Renal cortical epithelial cell (primary cell): ENCODE results near the gene PAK4. TPM values are rescaled to one million over a fixed set of nuclear protein-coding genes. Genes with fewer than 3 reads are reported as not detected.
"Not testable (repeated sequence)": the region's sequence is repeated elsewhere in the genome, so short reads cannot be mapped to it uniquely, and the experiment has no call there.

ENCODE experiments used
- DNase-seq: peaks from one replicate; pipeline ENCODE4 v3.0.0-alpha.2; 2011; ENCODE audit warnings: low read depth
- total RNA-seq: library from RNA; depleted of rRNA; stranded (reverse); fragments of >200 nt; gene quantifications from 2 replicates; pipeline ENCODE4 v1.2.3, GENCODE V29; 2014

PAK4 gene
- total RNA-seq, 1 donor from 2014 or later, result 17.7 TPM

DNA sequence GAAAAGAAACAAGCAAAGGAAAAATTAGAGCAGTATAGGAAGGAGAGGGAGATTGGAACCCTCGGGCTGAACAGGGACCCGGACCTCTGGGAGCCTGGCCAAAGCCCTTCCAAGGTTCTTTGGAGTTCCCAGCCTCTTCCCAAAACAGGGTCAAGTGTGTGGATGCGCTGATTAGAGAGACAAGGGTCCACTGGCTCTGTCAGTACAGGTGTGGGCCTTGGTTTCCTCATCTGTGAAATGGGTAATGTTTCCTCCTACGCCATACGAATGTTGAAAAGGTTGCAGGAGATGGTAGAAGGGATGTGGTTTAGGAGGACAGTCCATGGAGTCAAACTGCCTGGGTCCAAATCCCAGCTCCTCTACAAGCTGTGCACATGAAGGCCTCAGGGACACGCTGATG is 80.5 kb downstream of the PAK4 start:
- no peak for DNase-seq

DNA sequence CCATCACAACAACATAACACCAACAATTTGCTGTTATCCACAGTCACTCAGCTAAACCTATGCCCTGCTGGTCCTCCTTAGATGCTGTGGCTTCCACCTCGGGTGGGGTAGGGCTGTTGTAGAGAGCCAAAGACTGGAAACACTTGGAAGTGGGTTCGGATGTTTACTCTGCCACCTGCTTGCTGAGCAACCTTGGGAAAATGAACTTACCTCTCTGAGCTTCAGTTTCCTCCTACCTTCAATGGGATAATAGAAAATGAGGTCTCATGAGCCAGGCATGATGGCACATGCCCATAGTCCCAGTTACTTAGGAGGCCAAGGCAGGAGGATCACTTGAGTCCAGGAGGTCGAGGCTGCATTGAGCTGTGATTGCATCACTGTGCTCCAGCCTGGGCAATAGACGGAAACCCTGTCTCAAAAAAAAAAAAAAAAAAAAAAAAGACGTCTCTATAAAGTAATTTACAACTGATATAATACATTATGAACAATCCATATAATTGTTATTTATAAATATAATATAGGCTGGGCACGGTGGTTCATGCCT is 81.8 kb downstream of the PAK4 start:
- DNase-seq, result no peak

DNA sequence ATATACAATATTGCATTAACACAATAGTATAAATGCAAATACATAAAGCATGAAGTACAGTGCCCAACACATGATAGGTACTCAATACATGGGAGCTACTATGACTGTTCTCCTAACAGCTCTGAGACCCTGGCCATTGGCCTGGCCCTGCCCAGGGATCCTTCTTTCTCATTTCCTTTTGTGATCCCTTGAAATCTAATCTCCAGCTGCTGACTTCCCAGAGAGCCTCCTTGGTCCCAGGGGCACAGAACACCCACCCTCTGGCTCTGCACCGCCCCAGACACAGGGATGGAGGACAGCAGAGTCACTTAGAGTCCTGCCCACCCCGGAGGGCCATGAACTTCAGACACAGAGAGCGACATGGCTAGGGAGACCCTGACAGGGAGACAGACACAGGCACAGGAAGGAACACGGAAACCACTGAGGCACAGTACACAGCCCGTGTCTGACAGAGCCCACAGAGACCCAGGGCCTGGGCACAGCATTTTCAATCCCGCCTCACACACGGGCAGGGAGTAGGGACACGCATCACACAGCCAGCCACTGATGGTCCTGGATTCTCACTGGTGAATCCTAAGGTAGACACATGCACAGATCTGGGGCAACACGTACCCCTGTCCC is 82.7 kb downstream of the PAK4 start:
- DNase-seq, result no peak

GRCh38 chr19:39209196-39209595 is 83.6 kb downstream of the PAK4 start:
- DNase-seq, result no peak

DNA sequence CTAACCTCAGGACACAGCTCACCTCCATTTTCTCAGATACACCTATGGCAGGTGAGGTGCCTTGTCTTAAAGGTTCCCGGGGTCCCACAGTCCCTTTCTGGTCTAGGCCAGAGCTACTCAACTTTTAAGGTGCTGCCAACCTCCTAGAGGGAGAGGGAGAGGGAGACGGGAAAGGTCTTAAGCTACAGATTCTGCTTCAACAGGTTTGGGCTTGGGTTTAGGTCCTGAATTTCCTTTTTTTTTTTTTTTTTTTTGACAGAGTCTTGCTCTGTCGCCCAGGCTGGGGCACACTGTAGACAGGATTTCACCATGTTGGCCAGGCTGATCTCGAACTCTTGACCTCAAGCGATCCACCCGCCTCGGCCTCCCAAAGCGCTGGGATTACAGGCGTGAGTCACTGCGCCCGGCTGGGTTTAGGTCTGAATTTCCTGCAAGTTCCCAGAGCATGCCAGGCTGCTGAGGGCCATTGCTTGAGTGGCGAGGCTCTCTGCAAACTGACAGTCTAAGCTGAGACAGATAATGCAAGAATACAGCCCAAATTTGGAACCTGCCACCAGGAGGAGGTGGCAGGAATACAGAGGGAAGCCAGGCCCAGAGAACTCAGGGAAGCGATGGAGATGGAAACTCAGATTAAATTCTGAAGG is 86.3 kb downstream of the PAK4 start:
- no peak for DNase-seq

GRCh38 chr19:39212375-39212742 is 86.8 kb downstream of the PAK4 start:
- no peak for DNase-seq

DNA sequence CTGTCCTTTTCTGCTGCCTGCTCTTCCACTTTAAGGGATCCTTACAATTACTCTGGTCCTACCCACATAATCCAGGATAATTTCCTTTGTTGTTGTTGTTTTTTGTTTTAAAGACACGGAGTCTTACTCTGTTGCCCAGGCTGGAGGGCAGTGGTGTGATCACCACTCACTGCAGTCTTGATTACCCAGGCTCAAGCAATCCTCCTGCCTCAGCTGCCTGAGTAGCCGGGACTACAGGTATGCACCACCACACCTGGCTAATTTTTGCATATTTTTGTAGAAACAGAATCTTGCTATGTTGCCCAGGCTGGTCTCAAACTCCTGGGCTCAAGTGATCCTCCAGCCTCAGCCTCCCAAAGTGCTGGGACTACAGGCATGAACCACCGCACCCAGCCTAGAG is 89.7 kb downstream of the PAK4 start:
- DNase-seq, result not testable (repeated sequence)

- no peak for DNase-seq
These were observed 91.5 kb downstream of the PAK4 start for GRCh38 chr19:39217094-39217493.

DNA sequence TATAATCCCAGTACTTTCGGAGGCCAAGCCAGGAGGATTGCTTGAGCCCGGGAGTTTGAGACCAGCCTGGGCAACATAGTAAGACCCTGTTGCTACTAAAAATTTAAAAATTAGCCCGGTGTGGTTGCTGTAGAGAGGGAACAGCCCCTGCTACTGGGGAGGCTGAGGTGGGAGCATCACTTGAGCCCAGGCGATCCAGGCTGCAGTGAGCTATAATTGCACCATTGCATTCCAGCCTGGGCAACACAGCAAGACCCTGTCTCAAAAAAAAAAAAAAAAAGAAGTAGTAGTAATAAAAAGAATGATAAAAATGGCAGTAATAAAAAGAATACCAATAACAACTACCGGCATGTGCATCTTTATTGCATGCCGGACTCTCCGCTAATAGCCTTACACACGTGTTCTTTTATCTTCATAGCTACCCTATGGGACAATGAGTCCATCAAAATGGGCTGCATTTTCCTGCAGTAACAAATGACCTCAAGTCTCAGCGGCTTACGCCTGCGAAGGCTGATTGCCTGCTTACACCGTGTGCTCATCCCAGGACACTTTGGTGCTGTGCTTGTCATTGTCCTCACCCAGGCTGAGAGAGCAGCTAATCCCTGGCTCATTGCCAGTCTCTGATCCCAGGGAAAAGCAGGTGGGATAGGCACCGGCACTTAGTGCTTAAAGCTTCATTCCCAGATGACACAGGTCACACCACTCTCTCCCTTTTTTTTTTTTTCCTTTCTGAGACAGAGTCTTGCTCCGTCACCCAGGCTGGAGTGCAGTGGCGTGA is 92.8 kb downstream of the PAK4 start:
- DNase-seq, result no peak

- DNase-seq, result not testable (repeated sequence)
These were observed 93.5 kb downstream of the PAK4 start for GRCh38 chr19:39219108-39219507.

DNA sequence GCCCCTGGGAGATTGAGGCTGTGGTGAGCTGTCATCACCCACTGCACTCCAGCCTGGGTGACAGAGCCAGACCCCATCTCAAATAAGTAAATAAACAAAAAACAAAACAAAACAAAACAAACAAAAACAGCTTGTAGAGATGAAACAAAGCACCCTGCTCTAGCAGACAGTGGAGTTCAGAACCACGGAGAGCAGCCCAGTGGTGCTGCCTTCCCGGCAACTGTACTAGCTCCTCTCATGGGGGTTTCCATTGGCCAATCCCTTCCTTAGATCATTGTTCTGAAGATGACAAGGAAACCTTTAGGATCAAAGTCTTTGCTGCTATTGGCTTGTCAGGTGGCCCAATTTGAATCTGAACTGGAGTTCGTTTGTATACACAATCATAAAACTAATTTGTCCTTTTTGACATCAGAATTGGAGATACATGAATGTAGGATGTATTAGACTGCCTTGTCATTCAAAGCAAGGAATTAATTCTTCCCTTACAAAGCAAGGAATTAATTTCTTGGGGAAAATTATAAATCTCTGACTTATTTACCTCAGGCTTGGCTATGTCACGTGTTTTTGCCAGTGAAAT is 98.2 kb downstream of the PAK4 start:
- peak; percentile 27 for DNase-seq

DNA sequence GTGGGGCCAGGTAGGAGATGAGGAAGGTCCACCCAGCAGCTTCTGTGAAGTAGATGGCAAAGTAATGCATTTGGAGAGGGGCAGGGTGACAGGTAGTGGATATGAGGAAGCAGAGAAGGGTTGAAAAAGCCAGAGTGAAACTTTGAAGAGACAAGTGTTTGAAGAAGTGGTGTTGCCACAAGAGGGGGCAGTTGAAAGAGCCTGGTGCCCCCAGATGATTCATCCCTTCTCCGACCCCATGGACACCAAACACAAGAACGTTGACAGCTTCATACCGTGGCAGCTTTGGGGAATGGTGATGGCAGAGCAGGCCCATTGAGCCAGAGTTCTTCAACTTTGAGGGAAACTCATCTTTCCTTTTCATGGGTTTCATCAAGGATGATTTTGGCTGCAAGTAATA is 99.3 kb downstream of the PAK4 start:
- DNase-seq, result no peak

Other genes starting within 250 kb of the PAK4 start
- gene RINL, start 247.5 kb upstream of the PAK4 start, total RNA-seq, result 10.0 and 19.1 TPM in 2 replicates
- gene SIRT2, start 226.2 kb upstream of the PAK4 start, total RNA-seq, result 28.7 and 38.6 TPM in 2 replicates
- gene NFKBIB, start 225.8 kb upstream of the PAK4 start, total RNA-seq, result 13.7 and 16.9 TPM in 2 replicates
- 0.15 TPM in 1 of 2 replicates, not detected in the other for gene CCER2, start 213.6 kb upstream of the PAK4 start, total RNA-seq
- 16.8 and 17.0 TPM in 2 replicates for gene SARS2, start 195.0 kb upstream of the PAK4 start, total RNA-seq
- gene MRPS12, start 194.8 kb upstream of the PAK4 start, total RNA-seq, result 38.4 and 49.8 TPM in 2 replicates
- gene FBXO17, start 150.0 kb upstream of the PAK4 start, total RNA-seq, result 25.2 and 82.6 TPM in 2 replicates
- gene FBXO27, start 93.2 kb upstream of the PAK4 start, total RNA-seq, result 5.8 and 5.9 TPM in 2 replicates
- not detected in 2 replicates for gene ACP7, start 41.4 kb upstream of the PAK4 start, total RNA-seq
- 0.20 and 4.3 TPM in 2 replicates for gene NCCRP1, start 71.2 kb downstream of the PAK4 start, total RNA-seq
- gene SYCN, start 78.5 kb downstream of the PAK4 start, total RNA-seq, result not detected in 2 replicates
- not detected in 2 replicates for gene IFNL3, start 119.2 kb downstream of the PAK4 start, total RNA-seq
- gene IFNL4, start 123.1 kb downstream of the PAK4 start, total RNA-seq, result not detected in 2 replicates
- gene IFNL2, start 142.6 kb downstream of the PAK4 start, total RNA-seq, result not detected in 2 replicates
- not detected in 2 replicates for gene IFNL1, start 170.6 kb downstream of the PAK4 start, total RNA-seq
- 0.15 TPM in 1 of 2 replicates, not detected in the other for gene LRFN1, start 195.1 kb downstream of the PAK4 start, total RNA-seq
- gene GMFG, start 210.3 kb downstream of the PAK4 start, total RNA-seq, result not detected in 2 replicates
- 20.1 and 100 TPM in 2 replicates for gene SAMD4B, start 216.6 kb downstream of the PAK4 start, total RNA-seq